ENCODE data around the gene CPHXL.

GRCh38 chr16:75679366-75679765, 46.9 kb downstream of the CPHXL start:
- TF ChIP-seq REST (IDR thresholded peaks at IDR 0.05; ENCODE audit: low read depth) (no peak), TEAD4 (IDR thresholded peaks at IDR 0.05) (no peak), RAD21 (IDR thresholded peaks at IDR 0.05; ENCODE audit: low read depth) (no peak), TAF1 (IDR thresholded peaks at IDR 0.05; ENCODE audit: low read depth) (no peak), CREB1 (IDR thresholded peaks at IDR 0.05; ENCODE audit: low read depth) (no peak), CEBPB (IDR thresholded peaks at IDR 0.05) (no peak), YY1 (IDR thresholded peaks at IDR 0.05; ENCODE audit: low read depth) (no peak), TCF12 (IDR thresholded peaks at IDR 0.05; ENCODE audit: low read depth) (no peak), EGR1 (IDR thresholded peaks at IDR 0.05) (no peak), MAX (IDR thresholded peaks at IDR 0.05) (no peak), NFIC (IDR thresholded peaks at IDR 0.05) (no peak), USF1 (IDR thresholded peaks at IDR 0.05) (no peak)

Measured in Ishikawa (cell line).